PC-9 (cell line): ENCODE results near the gene CDK5R1.

ENCODE experiments used
- EZH2 ChIP-seq: fragments of 200-600 bp; sonication (generic); IDR thresholded peaks from 2 replicates; pipeline ENCODE4 v1.8.0; 2017; ENCODE audit warnings: antibody characterized with exemption, low read depth
- TF ChIP-seq, protein P1 (sequence below): fragments of 200-600 bp; sonication (generic); conservative IDR thresholded peaks from 2 replicates; pipeline ENCODE4 v1.6.1; 2017; ENCODE audit warnings: mixed run types, antibody characterized with exemption, mild to moderate bottlenecking, moderate library complexity

- TF ChIP-seq, protein P1, sequence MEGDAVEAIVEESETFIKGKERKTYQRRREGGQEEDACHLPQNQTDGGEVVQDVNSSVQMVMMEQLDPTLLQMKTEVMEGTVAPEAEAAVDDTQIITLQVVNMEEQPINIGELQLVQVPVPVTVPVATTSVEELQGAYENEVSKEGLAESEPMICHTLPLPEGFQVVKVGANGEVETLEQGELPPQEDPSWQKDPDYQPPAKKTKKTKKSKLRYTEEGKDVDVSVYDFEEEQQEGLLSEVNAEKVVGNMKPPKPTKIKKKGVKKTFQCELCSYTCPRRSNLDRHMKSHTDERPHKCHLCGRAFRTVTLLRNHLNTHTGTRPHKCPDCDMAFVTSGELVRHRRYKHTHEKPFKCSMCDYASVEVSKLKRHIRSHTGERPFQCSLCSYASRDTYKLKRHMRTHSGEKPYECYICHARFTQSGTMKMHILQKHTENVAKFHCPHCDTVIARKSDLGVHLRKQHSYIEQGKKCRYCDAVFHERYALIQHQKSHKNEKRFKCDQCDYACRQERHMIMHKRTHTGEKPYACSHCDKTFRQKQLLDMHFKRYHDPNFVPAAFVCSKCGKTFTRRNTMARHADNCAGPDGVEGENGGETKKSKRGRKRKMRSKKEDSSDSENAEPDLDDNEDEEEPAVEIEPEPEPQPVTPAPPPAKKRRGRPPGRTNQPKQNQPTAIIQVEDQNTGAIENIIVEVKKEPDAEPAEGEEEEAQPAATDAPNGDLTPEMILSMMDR: no peak
- TF ChIP-seq EZH2: no peak
Observed at GRCh38 chr17:32463304-32463703, 23.5 kb upstream of the CDK5R1 start.
